ENCODE measurements around the gene LCN15. TPM values are rescaled to one million over a fixed set of nuclear protein-coding genes. Genes with fewer than 3 reads are reported as not detected.
A peak's percentile ranks its signal among the peaks of the same experiment; 100 is the strongest.

The LCN15 gene
- total RNA-seq, 4 donors from 2014 or later, result not detected

GRCh38 chr9:136740971-136741882 lies 23.1 kb downstream of the LCN15 start:
- Histone ChIP-seq H3K4me1 (peaks cover 0 to 31% (median 12%) of the 10 kb centered on the region in 4 donors), H3K4me3 (peak overlapping the region in 2 of 4 donors; percentile 35 to 38), H3K27me3 (peaks cover 0 to 44% of the 10 kb centered on the region in 2 donors), H3K36me3 (no peaks in the 10 kb centered on the region), H3K9me3 (no peaks in the 10 kb centered on the region), H3K27ac (peak overlapping the region in 2 of 4 donors; percentile 3 to 16)
- no peak for TF ChIP-seq POLR2A (IDR thresholded peaks at IDR 0.05)
- no peak for TF ChIP-seq CTCF (IDR thresholded peaks at IDR 0.05)
- peak in 1 of 2 donors; percentile 53 for TF ChIP-seq EP300 (IDR thresholded peaks at IDR 0.05)
- WGBS, 2 donors, result 17 to 21% methylated on average over 19 to 34 of the region's 37 CpGs
- DNase-seq (ENCODE audit: low spot score in 2 of 2), result no peak

GRCh38 chr9:136740491-136740890 lies 23.8 kb downstream of the LCN15 start:
- 80 to 85% methylated on average over 16 of the region's 16 CpGs for WGBS, 2 donors
- Histone ChIP-seq H3K36me3 (no peaks in the 10 kb centered on the region), H3K9me3 (no peaks in the 10 kb centered on the region), H3K27me3 (peaks cover 0 to 44% of the 10 kb centered on the region in 2 donors), H3K4me1 (peaks cover 0 to 31% (median 12%) of the 10 kb centered on the region in 4 donors), H3K27ac (no peak overlapping the region), H3K4me3 (no peak overlapping the region)
- no peak for DNase-seq (ENCODE audit: low spot score in 2 of 2)
- no peak for TF ChIP-seq CTCF (IDR thresholded peaks at IDR 0.05)
- no peak for TF ChIP-seq POLR2A (IDR thresholded peaks at IDR 0.05)
- no peak for TF ChIP-seq EP300 (IDR thresholded peaks at IDR 0.05)

- 83 to 85% methylated on average over 5 to 11 of the region's 11 CpGs for WGBS, 2 donors
- no peaks in the 10 kb centered on the region for H3K36me3 ChIP-seq
- TF ChIP-seq CTCF (IDR thresholded peaks at IDR 0.05) (no peak), EP300 (IDR thresholded peaks at IDR 0.05) (no peak), POLR2A (IDR thresholded peaks at IDR 0.05) (no peak)
- peaks cover 0 to 44% of the 10 kb centered on the region in 2 donors for H3K27me3 ChIP-seq
- DNase-seq (ENCODE audit: low spot score in 2 of 2), result no peak
- H3K4me1 ChIP-seq, result peaks cover 0 to 31% (median 12%) of the 10 kb centered on the region in 4 donors
- no peaks in the 10 kb centered on the region for H3K9me3 ChIP-seq
- no peak overlapping the region for H3K4me3 ChIP-seq
- H3K27ac ChIP-seq, result no peak overlapping the region
Observed at GRCh38 chr9:136740069-136740468, 24.2 kb downstream of the LCN15 start.

GRCh38 chr9:136739509-136739908 lies 24.8 kb downstream of the LCN15 start:
- peaks cover 0 to 42% of the 10 kb centered on the region in 2 donors for H3K27me3 ChIP-seq
- no peak overlapping the region for H3K27ac ChIP-seq

More at GRCh38 chr9:136739509-136739908, 24.8 kb downstream of the LCN15 start:
- DNase-seq (ENCODE audit: low spot score in 2 of 2), result no peak
- Histone ChIP-seq H3K4me3 (no peak overlapping the region), H3K36me3 (no peaks in the 10 kb centered on the region), H3K4me1 (peaks cover 0 to 31% (median 12%) of the 10 kb centered on the region in 4 donors), H3K9me3 (no peaks in the 10 kb centered on the region)
- TF ChIP-seq EP300 (IDR thresholded peaks at IDR 0.05) (no peak), CTCF (IDR thresholded peaks at IDR 0.05) (no peak), POLR2A (IDR thresholded peaks at IDR 0.05) (no peak)
- 82% methylated on average over 23 of the region's 23 CpGs for WGBS, 2 donors

All from tibial nerve (tissue), 4 donors.